Large intestine (tissue), 3 donors: ENCODE measurements around the gene PRAMEF1. TPM values are rescaled to one million over a fixed set of nuclear protein-coding genes. Genes with fewer than 3 reads are reported as not detected.
"Not testable (repeated sequence)": the region's sequence is repeated elsewhere in the genome, so short reads cannot be mapped to it uniquely, and the experiment has no call there.

Experiments used
- DNase-seq, 2 donors: peaks; one replicate each; pipeline versions ENCODE4 v3.0.0 to v3.0.0-alpha.2; 2013
- H3K27ac ChIP-seq: one replicate; pipeline ENCODE4 v1.5.1; 2013; ENCODE audit warnings: low read length
- H3K27me3 ChIP-seq: 2 replicates; pipeline ENCODE4 v1.6.1; 2013; ENCODE audit warnings: low read length; ENCODE audit not compliant: control insufficient read depth, insufficient read depth
- H3K36me3 ChIP-seq: 2 replicates; pipeline ENCODE4 v1.6.1; 2013; ENCODE audit warnings: low read length; ENCODE audit not compliant: control insufficient read depth, insufficient read depth
- H3K4me1 ChIP-seq: one replicate; pipeline ENCODE4 v1.6.1; 2013; ENCODE audit warnings: low read length; ENCODE audit not compliant: control insufficient read depth, insufficient read depth
- H3K4me3 ChIP-seq: one replicate; pipeline ENCODE4 v1.5.1; 2013; ENCODE audit warnings: low read length
- H3K9me3 ChIP-seq: one replicate; pipeline ENCODE4 v1.6.1; 2013; ENCODE audit warnings: mild to moderate bottlenecking, low read depth, low read length, moderate library complexity; ENCODE audit not compliant: control insufficient read depth
- WGBS: methylation state at CpG from one replicate; pipeline ENCODE4 v1.1.5; 2013; ENCODE audit warnings: low lambda C conversion rate; ENCODE audit not compliant: insufficient coverage; 5-methylcytosine and 5-hydroxymethylcytosine counted together
- polyA plus RNA-seq: library from polyadenylated mRNA; unstranded; fragments of 120-200 nt; gene quantifications from one replicate; pipeline ENCODE4 v1.2.1, GENCODE V29; 2013

Gene PRAMEF1
- polyA plus RNA-seq, 1 donor: not detected

GRCh38 chr1:12775443-12775842 lies 15.8 kb upstream of the PRAMEF1 start:
- H3K9me3 ChIP-seq: no peaks in the 10 kb centered on the region
- H3K4me1 ChIP-seq: no peaks in the 10 kb centered on the region
- no peak overlapping the region for H3K4me3 ChIP-seq
- no CpG with 5 or more reads among the region's 8 CpGs for WGBS
- H3K27ac ChIP-seq: no peak overlapping the region
- peaks cover 4% of the 10 kb centered on the region for H3K27me3 ChIP-seq
- no peaks in the 10 kb centered on the region for H3K36me3 ChIP-seq
- DNase-seq: no peak

- Histone ChIP-seq H3K4me1 (no peaks in the 10 kb centered on the region), H3K9me3 (no peaks in the 10 kb centered on the region), H3K27me3 (peaks cover 4% of the 10 kb centered on the region), H3K4me3 (no peak overlapping the region), H3K36me3 (no peaks in the 10 kb centered on the region), H3K27ac (no peak overlapping the region)
- DNase-seq: no peak
- WGBS: no CpG with 5 or more reads among the region's 15 CpGs
Measured at GRCh38 chr1:12776801-12777557, 14.2 kb upstream of the PRAMEF1 start.

GRCh38 chr1:12778061-12778460 lies 13.1 kb upstream of the PRAMEF1 start:
- no peak for DNase-seq
- no peaks in the 10 kb centered on the region for H3K9me3 ChIP-seq
- peaks cover 4% of the 10 kb centered on the region for H3K27me3 ChIP-seq
- no peak overlapping the region for H3K27ac ChIP-seq
- no peaks in the 10 kb centered on the region for H3K4me1 ChIP-seq
- H3K36me3 ChIP-seq: no peaks in the 10 kb centered on the region
- no CpG with 5 or more reads among the region's 4 CpGs for whole genome bisulfite sequencing
- H3K4me3 ChIP-seq: no peak overlapping the region

- no peaks in the 10 kb centered on the region for H3K36me3 ChIP-seq
- H3K4me3 ChIP-seq: no peak overlapping the region
- no peak overlapping the region for H3K27ac ChIP-seq
- H3K4me1 ChIP-seq: no peaks in the 10 kb centered on the region
- DNase-seq: no peak
- WGBS: no CpG with 5 or more reads among the region's 6 CpGs
- no peaks in the 10 kb centered on the region for H3K9me3 ChIP-seq
- peaks cover 4% of the 10 kb centered on the region for H3K27me3 ChIP-seq
Measured at GRCh38 chr1:12778907-12779306, 12.3 kb upstream of the PRAMEF1 start.

- WGBS: no CpG with 5 or more reads among the region's 5 CpGs
- not testable (repeated sequence) for H3K9me3 ChIP-seq, H3K4me3 ChIP-seq, H3K27me3 ChIP-seq, H3K27ac ChIP-seq, DNase-seq, H3K4me1 ChIP-seq, H3K36me3 ChIP-seq
Measured at GRCh38 chr1:12781488-12781887, 9.7 kb upstream of the PRAMEF1 start.

GRCh38 chr1:12783783-12784182 lies 7.4 kb upstream of the PRAMEF1 start:
- no CpG with 5 or more reads among the region's 7 CpGs for WGBS

GRCh38 chr1:12784729-12785128 lies 6.5 kb upstream of the PRAMEF1 start:
- not testable (repeated sequence) for H3K36me3 ChIP-seq, DNase-seq
- WGBS: no CpG with 5 or more reads among the region's 8 CpGs

More at GRCh38 chr1:12783783-12784182, 7.4 kb upstream of the PRAMEF1 start:
- not testable (repeated sequence) for H3K36me3 ChIP-seq, H3K27ac ChIP-seq, H3K9me3 ChIP-seq, H3K27me3 ChIP-seq, DNase-seq, H3K4me3 ChIP-seq, H3K4me1 ChIP-seq

GRCh38 chr1:12798911-12799310 lies 7.7 kb downstream of the PRAMEF1 start:
- Histone ChIP-seq H3K9me3 (no peaks in the 10 kb centered on the region), H3K4me1 (no peaks in the 10 kb centered on the region), H3K27me3 (no peaks in the 10 kb centered on the region), H3K36me3 (no peaks in the 10 kb centered on the region), H3K27ac (no peak overlapping the region), H3K4me3 (no peak overlapping the region)
- no peak for DNase-seq
- WGBS: 20% methylated on average over 1 of the region's 4 CpGs

More at GRCh38 chr1:12784729-12785128, 6.5 kb upstream of the PRAMEF1 start:
- H3K27me3 ChIP-seq, H3K27ac ChIP-seq, H3K4me1 ChIP-seq, H3K9me3 ChIP-seq, H3K4me3 ChIP-seq: not testable (repeated sequence)

- no CpG with 5 or more reads among the region's 2 CpGs for WGBS
- Histone ChIP-seq H3K4me1 (no peaks in the 10 kb centered on the region), H3K27ac (no peak overlapping the region)
Measured at GRCh38 chr1:12799730-12800129, 8.5 kb downstream of the PRAMEF1 start.

GRCh38 chr1:12809933-12810332 lies 18.7 kb downstream of the PRAMEF1 start:
- H3K4me1 ChIP-seq: no peaks in the 10 kb centered on the region
- no peak overlapping the region for H3K27ac ChIP-seq
- no peak for DNase-seq
- no peaks in the 10 kb centered on the region for H3K36me3 ChIP-seq
- no peaks in the 10 kb centered on the region for H3K27me3 ChIP-seq
- WGBS: no CpG with 5 or more reads among the region's 1 CpG
- no peaks in the 10 kb centered on the region for H3K9me3 ChIP-seq
- H3K4me3 ChIP-seq: no peak overlapping the region

More at GRCh38 chr1:12799730-12800129, 8.5 kb downstream of the PRAMEF1 start:
- no peak overlapping the region for H3K4me3 ChIP-seq
- no peaks in the 10 kb centered on the region for H3K9me3 ChIP-seq
- H3K27me3 ChIP-seq: no peaks in the 10 kb centered on the region
- H3K36me3 ChIP-seq: no peaks in the 10 kb centered on the region
- no peak for DNase-seq
